GM21447 (cell line): ENCODE measurements around the gene ADAM12.

Source experiments
- ATAC-seq: cut with Tn5 transposase; IDR thresholded peaks from one replicate; pipeline ENCODE4 v1.9.1; 2021; ENCODE audit not compliant: unreplicated experiment

Gene ADAM12

GRCh38 chr10:126036515-126036914, 351.8 kb downstream of the ADAM12 start:
- ATAC-seq, result no peak

- no peak for ATAC-seq
Measured at GRCh38 chr10:126034586-126034985, 353.7 kb downstream of the ADAM12 start.

DNA sequence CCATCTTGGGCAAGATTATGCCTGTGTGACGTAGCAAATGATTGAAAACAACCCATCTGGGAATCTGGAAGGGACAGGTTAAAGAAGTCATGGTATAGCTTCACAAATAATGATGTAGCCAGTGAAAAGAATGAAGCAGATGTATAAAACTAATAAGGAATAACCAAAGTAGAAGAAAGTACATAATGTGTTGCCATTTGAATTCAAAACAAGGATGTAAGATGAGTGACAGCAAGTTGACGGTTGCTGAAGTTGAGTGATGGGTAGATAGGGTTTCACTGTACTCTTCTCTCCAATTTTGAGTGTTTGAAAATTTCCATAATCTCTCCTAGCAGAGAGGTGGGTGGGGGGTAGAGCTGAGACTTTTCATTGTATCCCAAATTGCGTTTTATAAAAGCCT, 358.3 kb downstream of the ADAM12 start:
- ATAC-seq, result no peak

- no peak for ATAC-seq
Measured at GRCh38 chr10:126027692-126028091, 360.6 kb downstream of the ADAM12 start.

- no peak for ATAC-seq
Measured at GRCh38 chr10:126022841-126023240, 365.4 kb downstream of the ADAM12 start.

DNA sequence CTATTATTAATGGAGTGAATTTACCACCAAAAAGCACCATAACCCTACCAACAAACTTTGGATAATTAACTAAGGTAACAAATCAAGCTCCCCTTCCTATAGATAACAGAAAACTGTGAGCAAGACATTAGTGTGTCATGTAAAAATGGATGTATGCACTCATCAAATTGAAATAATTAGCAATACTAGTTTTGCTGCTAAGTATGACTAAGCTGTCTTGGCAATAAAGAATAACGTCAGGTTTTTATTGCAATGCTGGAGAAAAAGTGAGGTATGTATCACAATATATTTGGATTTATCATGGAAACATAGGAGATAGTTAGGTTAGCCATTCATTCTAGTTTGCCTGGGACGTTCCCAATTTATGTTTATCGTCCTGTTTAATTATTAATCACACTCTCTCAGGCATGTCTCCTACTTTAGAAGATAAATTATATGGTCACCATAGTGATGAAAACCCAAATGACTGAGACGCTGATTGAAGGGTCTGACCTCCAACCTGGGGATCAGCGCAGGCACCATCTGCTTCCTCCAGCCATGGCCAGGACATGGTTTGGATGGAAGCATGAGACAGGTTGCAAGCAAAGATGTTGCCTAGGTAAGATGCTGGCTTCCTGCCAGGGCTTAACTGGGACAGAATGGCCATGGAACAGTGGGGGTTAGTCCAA, 366.3 kb downstream of the ADAM12 start:
- ATAC-seq, result no peak

- ATAC-seq, result no peak
Measured at GRCh38 chr10:126017961-126018560, 370.2 kb downstream of the ADAM12 start.

DNA sequence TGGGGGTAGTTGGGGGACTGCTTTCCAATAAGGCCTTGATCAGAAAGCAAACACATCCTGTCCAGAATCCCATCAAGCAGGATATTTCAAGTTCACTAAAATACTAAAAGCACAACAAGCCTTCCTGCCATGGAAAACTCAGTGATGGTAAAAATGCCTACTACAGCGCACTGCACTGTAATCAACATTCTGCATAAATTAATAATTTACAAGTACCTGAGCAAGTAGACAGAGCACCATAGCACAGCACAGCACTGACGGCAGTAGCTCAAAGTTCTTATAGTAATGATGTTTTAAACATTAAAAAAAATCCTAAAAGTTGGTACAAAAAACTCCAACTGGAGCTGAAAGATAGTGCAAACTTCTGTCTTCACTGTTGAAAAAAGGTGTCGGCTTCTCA, 371.4 kb downstream of the ADAM12 start:
- no peak for ATAC-seq

GRCh38 chr10:126016156-126016805, 372.0 kb downstream of the ADAM12 start:
- no peak for ATAC-seq

DNA sequence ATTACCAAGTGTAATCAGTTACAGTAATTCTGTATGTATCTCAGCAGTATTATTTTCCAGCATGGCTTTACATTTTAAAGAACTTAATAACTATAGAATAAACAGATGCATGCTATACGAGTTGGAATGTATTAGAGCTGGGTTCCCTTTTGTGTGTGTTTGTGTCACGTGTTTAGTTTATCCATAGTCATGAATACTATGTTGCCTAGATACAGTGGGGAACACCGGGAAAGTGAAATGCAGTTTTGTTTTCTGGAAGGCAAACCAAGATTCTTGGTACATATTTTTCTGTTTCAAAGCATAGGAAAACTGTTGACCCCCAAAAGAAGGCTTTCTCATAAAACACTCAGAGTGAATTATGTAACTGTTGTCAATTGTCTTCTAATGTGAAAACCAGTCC, 372.9 kb downstream of the ADAM12 start:
- no peak for ATAC-seq

GRCh38 chr10:126014309-126014708, 374.0 kb downstream of the ADAM12 start:
- ATAC-seq, result no peak

- no peak for ATAC-seq
Measured at GRCh38 chr10:126013489-126014281, 374.6 kb downstream of the ADAM12 start.

DNA sequence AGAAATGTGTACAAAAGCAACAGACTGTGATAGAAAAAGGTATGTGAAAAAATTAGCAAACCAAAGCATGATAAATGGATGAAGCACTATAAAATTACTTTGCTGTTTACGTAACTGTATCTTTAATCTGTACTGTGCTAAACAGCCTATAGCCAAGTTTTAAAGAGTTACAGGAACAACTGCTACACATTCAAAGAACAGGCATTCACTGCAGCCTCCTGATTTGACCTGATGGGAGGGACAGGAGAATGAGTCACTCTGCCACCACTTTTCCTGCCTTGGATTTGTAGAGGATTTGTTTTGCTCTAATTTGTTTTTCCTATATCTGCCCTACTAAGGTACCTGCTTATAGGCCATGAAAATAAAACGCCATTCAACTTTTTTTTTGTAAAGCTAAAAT, 375.8 kb downstream of the ADAM12 start:
- no peak for ATAC-seq

GRCh38 chr10:126011995-126012394, 376.3 kb downstream of the ADAM12 start:
- no peak for ATAC-seq

DNA sequence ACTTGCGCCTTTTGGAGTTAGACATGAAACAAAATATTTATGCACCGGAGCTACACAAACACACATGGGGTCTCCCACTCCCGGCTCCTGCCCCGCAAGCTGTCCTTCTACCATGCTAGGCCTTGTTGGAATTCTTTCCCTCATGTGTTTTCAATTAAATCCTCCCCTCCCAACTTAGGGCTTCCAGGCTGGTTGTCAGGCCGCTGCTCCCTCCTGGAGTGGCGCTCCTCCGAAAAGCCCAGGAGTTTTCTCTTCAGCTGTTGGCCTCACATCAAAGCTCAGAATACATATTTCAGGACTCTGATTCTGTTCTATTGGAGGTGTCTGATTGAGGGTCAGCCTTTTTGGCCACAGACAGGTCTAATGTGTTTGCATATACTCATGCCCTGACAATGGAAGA, 378.6 kb downstream of the ADAM12 start:
- ATAC-seq, result no peak

DNA sequence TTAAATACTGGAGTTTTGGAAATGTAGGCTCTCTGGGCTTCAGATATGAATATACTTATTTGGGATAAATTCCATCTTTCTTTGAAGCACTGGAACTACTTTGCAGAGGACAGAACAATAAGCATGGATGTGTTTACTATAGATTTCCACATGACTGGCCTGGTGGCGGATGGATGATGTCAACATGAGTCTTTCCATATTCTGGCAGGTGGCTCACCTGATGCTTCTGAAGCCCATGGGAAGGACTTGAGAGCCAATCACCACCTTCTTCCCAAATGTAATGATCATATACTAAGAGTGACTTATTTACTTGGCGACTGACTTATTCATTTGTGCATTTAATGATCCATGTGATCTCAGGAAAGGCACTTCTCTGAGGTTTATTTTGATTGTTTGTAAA, 381.4 kb downstream of the ADAM12 start:
- no peak for ATAC-seq

DNA sequence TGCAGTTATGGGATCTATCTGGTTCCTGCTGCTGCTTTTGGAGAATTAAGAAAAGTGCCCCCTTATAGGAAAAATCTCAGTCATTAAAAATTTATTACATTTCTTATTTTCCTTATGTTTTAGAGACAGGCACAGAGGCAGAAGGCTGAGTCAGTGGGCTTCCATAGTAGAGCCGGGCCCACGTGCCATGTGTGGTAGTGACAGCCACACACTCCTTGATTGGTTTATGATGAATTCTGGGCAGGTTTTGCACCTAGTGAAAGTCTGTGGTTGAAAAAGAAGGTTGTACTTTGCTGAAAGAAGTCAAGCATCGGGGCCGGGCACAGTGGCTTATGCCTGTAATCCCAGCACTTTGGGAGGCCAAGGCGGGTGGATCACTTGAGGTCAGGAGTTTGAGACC, 382.0 kb downstream of the ADAM12 start:
- ATAC-seq, result no peak

- ATAC-seq, result no peak
Measured at GRCh38 chr10:126004752-126005151, 383.5 kb downstream of the ADAM12 start.

GRCh38 chr10:126001576-126001975, 386.7 kb downstream of the ADAM12 start:
- ATAC-seq, result no peak

GRCh38 chr10:125999694-126000093, 388.6 kb downstream of the ADAM12 start:
- no peak for ATAC-seq

GRCh38 chr10:125997586-125997985, 390.7 kb downstream of the ADAM12 start:
- ATAC-seq, result no peak
